GM12865 (cell line): ENCODE results near the gene DCTN4.

Source experiments
- DNase-seq: peaks from one replicate; pipeline ENCODE4 v3.0.0; 2010; ENCODE audit warnings: low read depth
- H3K4me3 ChIP-seq: 2 replicates; pipeline ENCODE4 v1.5.1; 2011; ENCODE audit warnings: mild to moderate bottlenecking, low read depth, low read length, control low read depth
- TF ChIP-seq, protein P1 (sequence below): IDR thresholded peaks from 2 replicates; pipeline ENCODE4 v1.5.1; 2011; ENCODE audit warnings: low read length, control low read depth, low read depth, inconsistent platforms; ENCODE audit not compliant: insufficient read depth; ENCODE audit errors: missing control alignments

Gene DCTN4

DNA sequence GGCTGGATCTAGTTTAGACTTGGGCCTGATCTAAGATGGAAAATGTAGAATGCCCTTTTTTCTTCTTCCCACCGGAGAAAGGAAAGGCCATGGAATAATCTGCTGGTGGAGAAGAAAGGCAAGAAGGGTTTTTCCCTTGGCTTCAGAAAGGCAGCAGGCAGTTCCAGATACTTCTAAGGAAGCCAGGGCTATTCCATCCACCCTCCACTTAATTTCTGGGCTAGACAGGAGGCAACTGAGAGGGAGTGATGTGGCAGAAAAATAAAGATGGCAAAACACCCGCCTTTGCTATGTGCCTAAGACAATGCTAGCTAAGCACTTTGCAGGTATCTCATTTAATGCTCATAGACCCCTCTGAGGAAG lies 87.9 kb downstream of the DCTN4 start:
- no peak overlapping the region for H3K4me3 ChIP-seq
- DNase-seq, result no peak
- TF ChIP-seq, protein P1, sequence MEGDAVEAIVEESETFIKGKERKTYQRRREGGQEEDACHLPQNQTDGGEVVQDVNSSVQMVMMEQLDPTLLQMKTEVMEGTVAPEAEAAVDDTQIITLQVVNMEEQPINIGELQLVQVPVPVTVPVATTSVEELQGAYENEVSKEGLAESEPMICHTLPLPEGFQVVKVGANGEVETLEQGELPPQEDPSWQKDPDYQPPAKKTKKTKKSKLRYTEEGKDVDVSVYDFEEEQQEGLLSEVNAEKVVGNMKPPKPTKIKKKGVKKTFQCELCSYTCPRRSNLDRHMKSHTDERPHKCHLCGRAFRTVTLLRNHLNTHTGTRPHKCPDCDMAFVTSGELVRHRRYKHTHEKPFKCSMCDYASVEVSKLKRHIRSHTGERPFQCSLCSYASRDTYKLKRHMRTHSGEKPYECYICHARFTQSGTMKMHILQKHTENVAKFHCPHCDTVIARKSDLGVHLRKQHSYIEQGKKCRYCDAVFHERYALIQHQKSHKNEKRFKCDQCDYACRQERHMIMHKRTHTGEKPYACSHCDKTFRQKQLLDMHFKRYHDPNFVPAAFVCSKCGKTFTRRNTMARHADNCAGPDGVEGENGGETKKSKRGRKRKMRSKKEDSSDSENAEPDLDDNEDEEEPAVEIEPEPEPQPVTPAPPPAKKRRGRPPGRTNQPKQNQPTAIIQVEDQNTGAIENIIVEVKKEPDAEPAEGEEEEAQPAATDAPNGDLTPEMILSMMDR, result no peak

DNA sequence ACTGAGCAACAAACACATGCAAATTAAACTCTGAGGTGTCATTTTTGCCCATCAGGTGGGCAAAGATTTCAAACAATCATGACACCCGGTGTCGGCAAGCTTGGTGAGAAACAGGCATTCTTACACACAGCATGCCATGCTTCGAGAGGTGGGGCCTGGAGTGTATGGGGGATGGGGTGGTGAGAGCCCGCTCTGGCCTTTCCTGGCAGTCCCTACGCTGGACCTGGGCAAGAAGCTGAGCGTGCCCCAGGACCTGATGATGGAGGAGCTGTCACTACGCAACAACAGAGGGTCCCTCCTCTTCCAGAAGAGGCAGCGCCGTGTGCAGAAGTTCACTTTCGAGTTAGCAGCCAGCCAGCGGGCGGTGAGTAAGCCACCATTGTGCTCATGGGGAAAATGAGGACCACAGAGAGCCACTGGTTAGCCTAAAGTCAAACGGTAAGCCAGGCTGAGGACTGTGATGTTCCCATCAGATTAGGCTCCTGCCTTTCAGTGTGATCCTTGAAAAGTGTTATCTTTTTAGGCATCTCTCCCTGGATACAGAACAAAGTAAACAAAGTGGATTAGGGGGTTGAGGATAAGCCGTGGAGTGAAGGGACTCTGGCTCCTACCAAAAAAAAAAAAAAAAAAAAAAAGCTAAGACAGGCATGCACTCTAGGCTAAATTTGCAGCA lies 88.4 kb downstream of the DCTN4 start:
- no peak for DNase-seq
- no peak overlapping the region for H3K4me3 ChIP-seq
- TF ChIP-seq, protein P1, result no peak

DNA sequence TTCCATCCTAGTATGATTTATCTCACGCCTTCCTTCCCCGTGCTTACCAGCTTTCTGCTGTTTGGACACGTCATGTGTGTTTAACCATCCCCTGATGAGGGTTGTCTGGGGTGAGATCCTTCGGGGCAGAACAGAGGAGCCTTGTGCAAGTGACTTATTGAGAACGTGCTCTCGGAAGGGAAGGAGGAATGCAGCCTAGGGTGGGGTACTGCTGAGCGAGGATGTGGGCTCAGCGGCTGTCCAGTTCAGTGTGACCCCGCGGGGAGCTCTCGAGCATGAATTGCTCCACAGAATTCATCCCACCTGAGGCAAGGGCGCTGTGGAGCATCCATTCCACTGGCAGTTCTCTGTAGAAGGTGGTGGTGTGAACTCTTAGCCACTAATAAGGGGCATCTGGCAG lies 93.8 kb downstream of the DCTN4 start:
- DNase-seq, result no peak
- TF ChIP-seq, protein P1, result no peak
- no peak overlapping the region for H3K4me3 ChIP-seq

DNA sequence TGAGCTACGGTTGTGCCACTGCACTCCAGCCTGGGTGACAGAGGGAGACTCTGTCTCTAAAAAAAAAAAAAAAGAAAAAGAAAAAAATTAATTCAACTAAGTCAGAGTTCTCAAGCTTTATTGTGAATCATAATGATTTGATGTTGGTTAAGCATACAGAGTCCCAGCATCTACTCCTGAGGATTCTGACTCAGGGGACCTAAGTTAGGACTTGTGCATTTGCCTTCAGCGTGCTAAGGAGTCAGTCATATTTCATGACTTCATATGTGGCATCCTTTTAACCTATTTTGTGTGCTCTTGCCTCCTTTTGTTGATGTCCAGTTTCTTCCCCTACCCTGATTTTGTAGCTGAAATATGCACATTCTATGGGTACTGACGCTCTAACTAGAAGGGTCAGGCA lies 94.9 kb downstream of the DCTN4 start:
- DNase-seq, result no peak
- no peak overlapping the region for H3K4me3 ChIP-seq
- TF ChIP-seq, protein P1, result no peak

DNA sequence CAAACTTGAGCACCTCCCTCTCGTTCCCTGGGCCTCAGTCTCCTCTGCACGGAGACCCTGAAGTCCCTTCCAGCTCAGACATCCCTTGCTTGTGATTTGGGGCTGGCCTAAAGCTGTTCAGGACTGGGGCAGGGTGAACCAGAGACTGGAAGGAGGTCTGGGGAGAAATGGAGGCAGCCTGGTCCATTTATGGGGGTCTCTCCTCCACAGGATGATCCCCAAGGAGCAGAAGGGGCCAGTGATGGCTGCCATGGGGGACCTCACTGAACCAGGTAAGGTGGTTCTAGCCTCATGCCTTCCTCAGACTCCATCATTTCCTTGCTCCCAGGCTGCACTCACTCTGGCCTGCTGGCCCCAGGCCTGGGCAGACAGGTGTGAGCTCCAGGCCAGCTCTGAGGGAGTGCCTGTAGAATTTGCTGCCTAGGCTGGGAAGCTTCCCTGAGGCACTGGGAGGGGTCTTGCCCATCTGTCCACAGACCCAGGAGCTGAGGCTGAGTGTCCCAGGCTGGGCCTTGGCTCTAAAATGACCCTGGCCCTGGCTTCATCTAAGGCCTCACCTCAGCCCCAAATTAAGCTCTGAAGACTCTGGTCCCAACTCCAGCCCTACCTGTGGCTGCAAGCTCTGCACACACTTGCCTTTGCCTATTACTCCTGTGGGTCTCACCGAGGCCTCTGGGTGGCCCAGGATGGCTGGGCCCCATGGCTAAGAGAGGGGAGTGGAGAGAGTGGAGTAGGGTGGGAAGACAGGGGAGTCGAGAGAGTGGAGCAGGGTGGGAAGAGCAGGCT lies 95.9 kb downstream of the DCTN4 start:
- TF ChIP-seq, protein P1, result no peak
- DNase-seq, result no peak
- H3K4me3 ChIP-seq, result no peak overlapping the region

DNA sequence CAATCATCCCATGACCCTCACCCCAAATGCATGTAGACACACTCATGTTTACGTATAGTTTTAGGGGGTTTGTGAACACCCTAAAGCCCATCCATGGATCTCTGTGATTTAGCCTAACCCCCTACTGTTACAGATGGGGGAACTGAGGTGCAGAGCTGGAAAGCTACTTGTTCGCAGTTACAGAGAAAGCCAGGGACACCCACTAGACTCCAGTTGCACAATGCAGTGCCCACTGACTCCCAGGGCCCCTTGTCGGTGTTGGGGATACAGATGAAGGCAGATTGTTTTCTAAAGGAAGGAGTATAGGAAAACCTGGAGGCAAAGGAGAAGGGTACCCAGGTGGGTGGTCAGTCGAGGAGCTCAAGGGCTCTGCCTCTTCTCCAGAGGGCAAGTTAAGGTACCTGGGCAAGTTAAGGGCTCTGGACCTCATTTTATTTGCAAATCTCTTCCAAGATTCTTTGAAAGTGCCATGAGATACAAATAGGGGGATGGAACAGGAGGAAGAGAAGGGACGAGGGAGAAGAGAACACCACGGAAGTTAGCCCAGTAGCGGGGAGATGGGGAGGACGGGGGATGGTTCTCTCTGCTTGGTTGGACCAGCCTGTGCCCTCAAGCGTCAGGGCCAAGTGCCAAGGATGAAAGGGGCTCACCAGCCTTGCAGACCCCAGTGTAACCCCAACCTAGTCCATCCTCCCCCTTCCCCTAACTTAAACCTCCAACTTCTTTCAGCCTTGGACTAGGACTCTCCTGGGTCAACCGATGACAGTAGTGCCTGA lies 96.8 kb downstream of the DCTN4 start:
- DNase-seq, result no peak
- H3K4me3 ChIP-seq, result no peak overlapping the region
- TF ChIP-seq, protein P1, result no peak
